WTC11 (cell line): Measurements from ENCODE around the gene OR2Y1.

ENCODE experiments used
- ATF3 ChIP-seq: sonication (generic); formaldehyde crosslinking; conservative IDR thresholded peaks from 2 replicates; pipeline ENCODE4 v1.8.1; 2022; ENCODE audit warnings: mild to moderate bottlenecking, missing genetic modification reagents
- CTCF ChIP-seq: fragments of 200-600 bp; IDR thresholded peaks from 2 replicates; pipeline ENCODE4 v1.8.0; 2022; ENCODE audit warnings: antibody characterized with exemption
- FOXJ3 ChIP-seq: sonication (generic); formaldehyde crosslinking; IDR thresholded peaks from 2 replicates; pipeline ENCODE4 v1.9.0; 2021; ENCODE audit warnings: missing genetic modification reagents, mild to moderate bottlenecking, borderline replicate concordance
- MAX ChIP-seq: sonication (generic); formaldehyde crosslinking; IDR thresholded peaks from 2 replicates; pipeline ENCODE4 v1.8.0; 2022; ENCODE audit warnings: mild to moderate bottlenecking, missing genetic modification reagents
- ZNF138 ChIP-seq: sonication (generic); formaldehyde crosslinking; conservative IDR thresholded peaks from 2 replicates; pipeline ENCODE4 v1.8.1; 2022; ENCODE audit warnings: mild to moderate bottlenecking, moderate library complexity, missing genetic modification reagents

GRCh38 chr5:180784497-180785097 lies 44.7 kb upstream of the OR2Y1 start:
- no peak for TF ChIP-seq CTCF
- TF ChIP-seq FOXJ3 (CRISPR knock-in tag) = no peak
- no peak for TF ChIP-seq MAX
- no peak for TF ChIP-seq ZNF138
- no peak for TF ChIP-seq ATF3
